AG10803 (cell line): ENCODE results near the gene SYNE1.
"Not testable (repeated sequence)": the region's sequence is repeated elsewhere in the genome, so short reads cannot be mapped to it uniquely, and the experiment has no call there.

ENCODE experiments used
- DNase-seq: peaks from one replicate; pipeline ENCODE4 v3.0.0; 2010; ENCODE audit warnings: low read depth
- H3K4me3 ChIP-seq: 2 replicates; pipeline ENCODE4 v1.5.1; 2011; ENCODE audit warnings: mild to moderate bottlenecking, low read length, control low read depth
- TF ChIP-seq, protein P1 (sequence below): conservative IDR thresholded peaks from 2 replicates; pipeline ENCODE4 v1.5.1; 2011; ENCODE audit warnings: mild to moderate bottlenecking, low read length, control low read depth, inconsistent platforms

Gene SYNE1

DNA sequence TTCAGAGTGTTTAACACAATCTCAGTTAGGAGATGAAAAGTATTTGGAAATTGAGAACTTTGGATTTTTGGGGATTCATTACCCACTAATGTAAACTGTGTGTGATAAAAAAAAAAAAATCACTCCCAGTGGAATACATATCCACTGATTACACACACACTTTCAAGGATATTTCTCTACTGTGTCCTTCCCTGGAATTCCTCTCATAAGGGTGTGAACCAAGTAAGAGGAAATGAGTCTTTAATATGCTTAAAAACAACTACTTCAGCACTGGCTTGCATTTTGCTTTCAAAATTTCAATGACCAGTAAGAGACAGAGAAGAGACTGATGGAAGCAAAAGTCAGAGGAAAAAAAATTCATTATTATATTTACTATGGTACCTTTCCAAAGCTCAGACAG, 36.1 kb upstream of the SYNE1 start:
- no peak overlapping the region for H3K4me3 ChIP-seq
- TF ChIP-seq, protein P1, sequence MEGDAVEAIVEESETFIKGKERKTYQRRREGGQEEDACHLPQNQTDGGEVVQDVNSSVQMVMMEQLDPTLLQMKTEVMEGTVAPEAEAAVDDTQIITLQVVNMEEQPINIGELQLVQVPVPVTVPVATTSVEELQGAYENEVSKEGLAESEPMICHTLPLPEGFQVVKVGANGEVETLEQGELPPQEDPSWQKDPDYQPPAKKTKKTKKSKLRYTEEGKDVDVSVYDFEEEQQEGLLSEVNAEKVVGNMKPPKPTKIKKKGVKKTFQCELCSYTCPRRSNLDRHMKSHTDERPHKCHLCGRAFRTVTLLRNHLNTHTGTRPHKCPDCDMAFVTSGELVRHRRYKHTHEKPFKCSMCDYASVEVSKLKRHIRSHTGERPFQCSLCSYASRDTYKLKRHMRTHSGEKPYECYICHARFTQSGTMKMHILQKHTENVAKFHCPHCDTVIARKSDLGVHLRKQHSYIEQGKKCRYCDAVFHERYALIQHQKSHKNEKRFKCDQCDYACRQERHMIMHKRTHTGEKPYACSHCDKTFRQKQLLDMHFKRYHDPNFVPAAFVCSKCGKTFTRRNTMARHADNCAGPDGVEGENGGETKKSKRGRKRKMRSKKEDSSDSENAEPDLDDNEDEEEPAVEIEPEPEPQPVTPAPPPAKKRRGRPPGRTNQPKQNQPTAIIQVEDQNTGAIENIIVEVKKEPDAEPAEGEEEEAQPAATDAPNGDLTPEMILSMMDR: no peak
- peak; percentile 18 for DNase-seq

DNA sequence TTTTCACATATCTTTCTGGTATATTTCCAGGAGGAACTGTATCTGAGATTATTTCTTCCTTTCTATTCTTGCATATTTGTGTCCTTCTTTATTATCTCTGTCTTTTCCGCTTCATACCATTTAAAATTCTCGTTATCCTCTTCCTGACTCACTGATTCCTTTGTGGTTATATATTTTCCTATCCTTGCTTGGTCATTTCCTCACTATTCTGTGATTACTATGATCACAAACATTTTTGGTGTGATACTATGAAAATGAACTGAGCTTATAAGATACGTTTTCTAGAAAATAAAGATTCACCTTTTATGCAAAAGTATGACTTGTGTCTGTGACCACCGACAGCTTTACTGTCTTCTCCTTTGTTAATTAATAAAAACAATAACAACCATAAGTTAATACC, 34.0 kb upstream of the SYNE1 start:
- TF ChIP-seq, protein P1: no peak
- no peak overlapping the region for H3K4me3 ChIP-seq
- peak; percentile 15 for DNase-seq

DNA sequence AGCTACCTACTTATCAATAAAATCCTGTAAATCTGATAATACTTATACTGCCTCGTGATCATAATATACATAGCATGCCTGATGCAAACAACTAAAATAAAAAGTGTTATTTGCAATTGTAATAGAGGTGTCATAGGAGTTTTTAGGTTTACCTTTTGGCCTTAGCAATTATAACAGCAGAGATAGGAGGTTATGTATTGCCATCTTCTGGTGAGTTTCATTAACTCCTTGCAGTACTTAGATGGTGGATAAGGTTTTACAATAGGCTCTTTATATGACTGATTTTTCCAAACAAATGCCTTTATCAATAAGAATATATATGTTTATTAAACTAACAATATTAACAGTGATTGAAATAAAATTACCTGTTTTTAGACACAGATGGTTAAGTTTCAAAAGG, 32.7 kb upstream of the SYNE1 start:
- TF ChIP-seq, protein P1: peak; percentile 60
- DNase-seq: peak; percentile 44
- no peak overlapping the region for H3K4me3 ChIP-seq

DNA sequence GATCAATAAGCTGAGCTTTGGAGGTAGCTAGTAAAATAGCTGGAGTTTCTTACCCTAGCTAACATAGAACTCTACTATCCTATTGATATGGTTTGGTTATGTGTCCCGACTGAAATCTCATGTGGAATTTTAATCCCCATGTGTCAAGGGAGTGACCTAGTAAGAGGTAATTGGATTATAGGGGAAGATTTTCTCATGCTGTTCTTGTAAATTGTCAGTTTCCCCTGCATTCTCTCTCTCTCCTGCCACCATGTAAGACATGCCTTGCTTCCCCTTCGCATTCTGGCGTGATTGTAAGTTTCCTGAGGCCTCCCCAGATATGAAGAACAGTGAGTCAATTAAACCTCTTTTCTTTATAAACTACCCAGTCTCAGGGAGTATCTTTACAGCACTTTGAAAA, 24.6 kb upstream of the SYNE1 start:
- TF ChIP-seq, protein P1: no peak
- DNase-seq: no peak
- H3K4me3 ChIP-seq: no peak overlapping the region

DNA sequence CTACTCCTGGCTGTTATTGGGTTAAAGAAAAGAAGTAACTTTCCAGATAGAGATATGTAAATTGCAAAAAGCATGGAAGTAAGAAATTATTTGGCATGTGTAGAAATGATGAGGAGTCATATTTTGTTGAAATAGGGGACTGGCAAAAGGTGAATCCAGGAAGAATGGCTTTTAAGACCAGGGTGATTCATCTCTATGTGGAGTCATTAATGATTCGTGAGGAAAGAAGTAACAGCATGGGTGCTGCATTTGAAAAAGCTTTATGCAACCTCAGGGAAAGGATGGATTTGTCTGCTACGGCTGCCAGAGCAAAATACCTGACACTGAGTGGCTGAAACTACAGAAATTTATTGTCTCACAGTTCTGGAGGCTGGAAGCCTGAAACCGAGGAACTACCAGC, 14.8 kb upstream of the SYNE1 start:
- TF ChIP-seq, protein P1: no peak
- peak; percentile 31 for DNase-seq
- H3K4me3 ChIP-seq: no peak overlapping the region

DNA sequence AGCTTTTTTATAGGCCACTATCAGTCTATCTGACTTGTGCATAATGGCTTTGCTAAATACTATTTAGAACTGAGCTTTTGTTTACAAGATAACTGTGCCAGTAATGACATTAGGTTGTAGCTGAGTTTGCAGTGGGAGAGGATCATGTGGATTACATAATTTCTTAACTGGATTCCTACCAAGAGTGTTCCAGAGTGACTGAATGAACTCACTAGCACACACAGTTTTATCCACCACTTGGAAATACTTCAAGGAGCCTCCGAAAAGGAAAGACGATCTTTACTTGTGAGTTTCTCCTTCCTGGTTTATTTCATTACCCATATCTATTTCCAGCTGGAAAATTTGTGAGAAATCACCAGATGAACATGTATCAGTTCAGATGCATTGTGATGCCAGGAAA, 10.9 kb upstream of the SYNE1 start:
- TF ChIP-seq, protein P1: no peak
- no peak overlapping the region for H3K4me3 ChIP-seq
- DNase-seq: peak; percentile 56

DNA sequence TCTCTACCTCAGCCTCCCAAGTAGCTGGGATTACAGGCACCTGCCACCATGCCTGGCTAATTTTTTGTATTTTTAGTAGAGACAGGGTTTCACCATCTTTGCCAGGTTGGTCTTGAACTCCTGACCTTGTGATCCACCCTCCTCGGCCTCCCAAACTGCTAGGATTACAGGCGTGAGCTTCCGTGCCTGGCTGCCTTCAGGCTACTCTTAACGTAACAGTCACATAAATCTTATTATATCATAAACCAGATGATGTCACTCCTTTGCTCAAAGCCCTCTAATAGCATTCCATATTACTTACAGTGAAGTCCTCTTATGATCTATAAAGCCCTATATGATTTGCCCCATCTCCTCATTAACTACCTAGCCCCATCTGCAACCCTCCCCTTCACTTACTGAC, 9.6 kb upstream of the SYNE1 start:
- not testable (repeated sequence) for DNase-seq, H3K4me3 ChIP-seq

DNA sequence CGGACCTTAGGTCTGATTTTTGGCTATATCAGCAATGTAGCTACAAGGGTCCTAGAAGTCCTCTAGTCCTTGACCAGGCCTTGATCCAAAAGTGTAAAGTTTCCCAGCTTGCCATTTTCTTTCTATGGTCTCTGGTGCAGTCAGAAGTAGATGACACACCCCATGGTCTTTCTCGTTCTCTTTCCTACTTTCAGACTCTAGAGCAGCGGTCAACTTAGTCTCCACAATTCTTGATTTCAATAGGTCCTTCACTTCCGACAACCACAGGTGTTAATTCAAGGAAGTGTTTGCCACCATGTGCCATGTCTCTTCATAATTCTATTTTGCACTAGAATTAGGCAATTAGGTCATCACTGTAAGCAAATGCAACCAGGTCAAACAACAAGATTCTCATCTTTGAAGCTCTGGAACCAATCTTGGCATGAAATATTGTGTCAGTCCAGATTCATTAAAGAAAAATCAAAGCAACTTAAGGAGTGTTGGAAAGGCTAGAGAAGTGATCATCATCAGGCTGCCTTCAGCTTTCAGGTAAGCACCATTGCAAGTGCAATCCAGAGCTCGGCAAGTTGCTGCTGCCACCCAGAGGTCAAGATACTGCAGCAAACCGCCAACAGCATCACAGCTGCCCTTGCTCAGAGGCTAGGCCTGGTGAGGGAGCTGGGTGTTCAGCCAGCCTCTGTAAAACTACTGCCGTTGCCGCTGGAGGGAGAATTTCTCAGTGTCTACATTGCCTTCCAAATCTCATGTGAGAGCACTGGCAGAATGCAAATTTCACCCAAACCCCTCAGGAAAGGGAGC, 5.6 kb upstream of the SYNE1 start:
- peak; percentile 67 for DNase-seq
- TF ChIP-seq, protein P1: peak; percentile 70
- no peak overlapping the region for H3K4me3 ChIP-seq
